Mesenchymal stem cell (in vitro differentiated cells and primary cell): ENCODE measurements around the gene AHNAK.
A peak's percentile ranks its signal among the peaks of the same experiment; 100 is the strongest.

Source experiments
- DNase-seq: peaks from one replicate; pipeline ENCODE4 v3.0.0-alpha.2; 2013
- H2AFZ ChIP-seq: one replicate; pipeline ENCODE4 v1.6.1; 2013; ENCODE audit warnings: low read depth, mild to moderate bottlenecking, control low read depth, inconsistent platforms, low read length, moderate library complexity
- H2AK5ac ChIP-seq: 2 replicates; pipeline ENCODE4 v1.6.1; 2013; ENCODE audit warnings: low read length, moderate library complexity, mild to moderate bottlenecking, inconsistent platforms; ENCODE audit not compliant: severe bottlenecking
- H2BK120ac ChIP-seq: one replicate; pipeline ENCODE4 v1.6.1; 2013; ENCODE audit warnings: low read depth, mild to moderate bottlenecking, inconsistent platforms, low read length, moderate library complexity
- H2BK12ac ChIP-seq, 2 experiments: one replicate each; pipeline ENCODE4 v1.6.1; 2013; ENCODE audit warnings: inconsistent platforms in 2 of 2, low read length in 2 of 2, mild to moderate bottlenecking in 2 of 2, moderate library complexity in 2 of 2, control low read depth in 1 of 2
- H2BK15ac ChIP-seq: one replicate; pipeline ENCODE4 v1.6.1; 2013; ENCODE audit warnings: mild to moderate bottlenecking, low read depth, inconsistent platforms; ENCODE audit not compliant: poor library complexity, severe bottlenecking
- H2BK5ac ChIP-seq: 2 replicates; pipeline ENCODE4 v1.6.1; 2013; ENCODE audit warnings: low read depth, mild to moderate bottlenecking, low read length, control low read depth, inconsistent platforms; ENCODE audit not compliant: poor library complexity, severe bottlenecking
- H3K14ac ChIP-seq, 2 experiments: one replicate each; pipeline ENCODE4 v1.6.1; 2013; ENCODE audit warnings: inconsistent platforms in 2 of 2, low read length in 2 of 2, control low read depth in 1 of 2, mild to moderate bottlenecking in 1 of 2, moderate library complexity in 1 of 2
- H3K18ac ChIP-seq, 2 experiments: one replicate each; pipeline ENCODE4 v1.6.1; 2013; ENCODE audit warnings: inconsistent platforms in 2 of 2, low read length in 2 of 2, control low read depth in 1 of 2, low read depth in 1 of 2, mild to moderate bottlenecking in 1 of 2
- H3K23ac ChIP-seq, 2 experiments: one replicate each; pipeline ENCODE4 v1.6.1; 2013; ENCODE audit warnings: inconsistent platforms in 2 of 2, low read length in 2 of 2, mild to moderate bottlenecking in 2 of 2, moderate library complexity in 2 of 2, control low read depth in 1 of 2
- H3K27ac ChIP-seq: 2 replicates; pipeline ENCODE4 v1.5.1; 2013; ENCODE audit warnings: mild to moderate bottlenecking, moderate library complexity, low read length, control low read depth, inconsistent platforms; ENCODE audit not compliant: poor library complexity, severe bottlenecking
- H3K27me3 ChIP-seq, 2 experiments: 2 replicates each; pipeline versions ENCODE4 v1.6.1 to v1.7.0; 2013; ENCODE audit warnings: low read length in 2 of 2, mild to moderate bottlenecking in 2 of 2, moderate library complexity in 2 of 2, control low read depth in 1 of 2, inconsistent platforms in 1 of 2; ENCODE audit not compliant: control insufficient read depth in 1 of 2, insufficient read depth in 1 of 2
- H3K36me3 ChIP-seq, 2 experiments: 2 replicates each; pipeline versions ENCODE4 v1.6.1 to v1.7.0; 2013; ENCODE audit warnings: low read length in 2 of 2, control low read depth in 1 of 2, inconsistent platforms in 1 of 2, low read depth in 1 of 2, mild to moderate bottlenecking in 1 of 2; ENCODE audit not compliant: insufficient read depth in 2 of 2, control insufficient read depth in 1 of 2
- H3K4ac ChIP-seq, 2 experiments: one replicate each; pipeline ENCODE4 v1.6.1; 2013; ENCODE audit warnings: inconsistent platforms in 2 of 2, low read length in 2 of 2, mild to moderate bottlenecking in 2 of 2, moderate library complexity in 2 of 2, control low read depth in 1 of 2, low read depth in 1 of 2
- H3K4me1 ChIP-seq: 2 replicates; pipeline ENCODE4 v1.6.1; 2013; ENCODE audit warnings: low read depth, low read length, control low read depth; ENCODE audit not compliant: control insufficient read depth, insufficient read depth
- H3K4me2 ChIP-seq: 2 replicates; pipeline ENCODE4 v1.6.1; 2013; ENCODE audit warnings: low read length, mild to moderate bottlenecking, inconsistent platforms; ENCODE audit not compliant: poor library complexity, severe bottlenecking
- H3K4me3 ChIP-seq, 2 experiments: 2 replicates each; pipeline versions ENCODE4 v1.5.1 to v1.7.0; 2013; ENCODE audit warnings: low read length in 2 of 2, mild to moderate bottlenecking in 2 of 2, control low read depth in 1 of 2, low read depth in 1 of 2; ENCODE audit not compliant: insufficient read depth in 1 of 2
- H3K79me1 ChIP-seq: replicated peaks from 2 replicates; pipeline ENCODE4 v1.6.1; 2013; ENCODE audit warnings: mild to moderate bottlenecking, control low read depth, low read length, inconsistent platforms; ENCODE audit not compliant: poor library complexity, severe bottlenecking
- H3K9ac ChIP-seq: 2 replicates; pipeline ENCODE4 v1.7.0; 2013; ENCODE audit warnings: mild to moderate bottlenecking, low read length, moderate library complexity
- H3K9me3 ChIP-seq: 2 replicates; pipeline ENCODE4 v1.7.0; 2013; ENCODE audit warnings: mild to moderate bottlenecking, low read length; ENCODE audit not compliant: control insufficient read depth
- H4K8ac ChIP-seq: one replicate; pipeline ENCODE4 v1.6.1; 2013; ENCODE audit warnings: inconsistent platforms, mild to moderate bottlenecking, low read length, moderate library complexity
- H4K91ac ChIP-seq: one replicate; pipeline ENCODE4 v1.6.1; 2013; ENCODE audit warnings: mild to moderate bottlenecking, low read length, inconsistent platforms
- WGBS: methylation state at CpG from one replicate; pipeline ENCODE4 v1.1.7; 2013; ENCODE audit warnings: mixed read lengths; 5-methylcytosine and 5-hydroxymethylcytosine counted together

Gene AHNAK

GRCh38 chr11:62456630-62457029 is 90.0 kb downstream of the AHNAK start:
- WGBS = 88% methylated on average over 4 of the region's 4 CpGs
- Histone ChIP-seq H3K4me1 (peaks cover 8% of the 10 kb centered on the region), H3K36me3 (peaks cover 2 to 3% of the 10 kb centered on the region in 2 experiments)

GRCh38 chr11:62452839-62453468 is 93.7 kb downstream of the AHNAK start:
- Histone ChIP-seq H3K4me1 (peaks cover 13% of the 10 kb centered on the region), H2BK120ac (no peak overlapping the region), H3K14ac (no peak overlapping the region), H4K8ac (no peak overlapping the region), H3K27me3 (no peaks in the 10 kb centered on the region), H3K79me1 (no peaks in the 10 kb centered on the region), H2BK12ac (no peak overlapping the region), H2BK5ac (no peak overlapping the region), H2AK5ac (no peak overlapping the region), H3K23ac (no peak overlapping the region), H3K36me3 (peaks cover 2 to 3% of the 10 kb centered on the region in 2 experiments), H3K4me2 (no peak overlapping the region), H3K4me3 (no peak overlapping the region), H2AFZ (no peak overlapping the region), H3K9me3 (no peaks in the 10 kb centered on the region), H3K4ac (no peak overlapping the region), H3K27ac (no peak overlapping the region), H4K91ac (no peak overlapping the region), H3K9ac (no peak overlapping the region), H3K18ac (no peak overlapping the region), H2BK15ac (no peak overlapping the region)
- WGBS = 96% methylated on average over 9 of the region's 11 CpGs
- DNase-seq = no peak

More at GRCh38 chr11:62456630-62457029, 90.0 kb downstream of the AHNAK start:
- Histone ChIP-seq H2BK5ac (no peak overlapping the region), H2BK15ac (no peak overlapping the region), H2AFZ (no peak overlapping the region), H3K4ac (no peak overlapping the region), H3K4me3 (no peak overlapping the region), H4K91ac (no peak overlapping the region), H3K27me3 (no peaks in the 10 kb centered on the region), H3K9me3 (no peaks in the 10 kb centered on the region), H3K14ac (no peak overlapping the region), H2BK120ac (no peak overlapping the region), H3K27ac (no peak overlapping the region), H2BK12ac (no peak overlapping the region), H3K9ac (no peak overlapping the region), H3K4me2 (no peak overlapping the region), H3K79me1 (no peaks in the 10 kb centered on the region), H3K23ac (no peak overlapping the region), H3K18ac (no peak overlapping the region), H4K8ac (no peak overlapping the region), H2AK5ac (peak overlapping the region; percentile 13)
- no peak for DNase-seq

GRCh38 chr11:62452261-62452660 is 94.3 kb downstream of the AHNAK start:
- H4K8ac ChIP-seq = no peak overlapping the region
- no peak overlapping the region for H2BK15ac ChIP-seq
- peak overlapping the region in 1 of 2 experiments; percentile 54 for H3K18ac ChIP-seq
- H2AK5ac ChIP-seq = no peak overlapping the region
- peak; percentile 54 for DNase-seq
- no peak overlapping the region for H2BK120ac ChIP-seq
- no peak overlapping the region for H3K4me3 ChIP-seq
- no peak overlapping the region for H2BK12ac ChIP-seq
- H3K4ac ChIP-seq = no peak overlapping the region
- no peak overlapping the region for H2BK5ac ChIP-seq
- no peak overlapping the region for H3K14ac ChIP-seq
- no peak overlapping the region for H3K27ac ChIP-seq
- H3K9ac ChIP-seq = no peak overlapping the region
- no peaks in the 10 kb centered on the region for H3K79me1 ChIP-seq
- no peak overlapping the region for H4K91ac ChIP-seq
- no peaks in the 10 kb centered on the region for H3K9me3 ChIP-seq
- H3K27me3 ChIP-seq = no peaks in the 10 kb centered on the region
- H3K4me2 ChIP-seq = no peak overlapping the region
- 18% methylated on average over 5 of the region's 6 CpGs for WGBS
- H2AFZ ChIP-seq = no peak overlapping the region
- peaks cover 13% of the 10 kb centered on the region for H3K4me1 ChIP-seq
- H3K23ac ChIP-seq = no peak overlapping the region
- peaks cover 2 to 3% of the 10 kb centered on the region in 2 experiments for H3K36me3 ChIP-seq

GRCh38 chr11:62451241-62451621 is 95.4 kb downstream of the AHNAK start:
- Histone ChIP-seq H3K4ac (no peak overlapping the region), H3K4me2 (no peak overlapping the region), H2AK5ac (no peak overlapping the region), H4K8ac (no peak overlapping the region), H3K14ac (no peak overlapping the region), H2BK15ac (no peak overlapping the region), H2AFZ (no peak overlapping the region), H3K27ac (no peak overlapping the region), H2BK12ac (no peak overlapping the region), H3K23ac (no peak overlapping the region), H3K4me3 (no peak overlapping the region), H2BK5ac (no peak overlapping the region), H3K9me3 (no peaks in the 10 kb centered on the region), H3K79me1 (no peaks in the 10 kb centered on the region), H3K27me3 (no peaks in the 10 kb centered on the region), H3K4me1 (peaks cover 13% of the 10 kb centered on the region), H3K36me3 (peaks cover 0 to 2% of the 10 kb centered on the region in 2 experiments), H3K18ac (no peak overlapping the region), H4K91ac (no peak overlapping the region), H2BK120ac (no peak overlapping the region), H3K9ac (no peak overlapping the region)
- no peak for DNase-seq
- 98% methylated on average over 5 of the region's 8 CpGs for WGBS
